HG02938 (cell line): Measurements from ENCODE around the gene SMARCC2.
"Not testable (repeated sequence)": the region's sequence is repeated elsewhere in the genome, so short reads cannot be mapped to it uniquely, and the experiment has no call there.

Source experiments
- ATAC-seq: cut with Tn5 transposase; IDR thresholded peaks from one replicate; pipeline ENCODE4 v1.9.1; 2021; ENCODE audit warnings: mild to moderate bottlenecking, moderate library complexity; ENCODE audit not compliant: unreplicated experiment

SMARCC2 gene

GRCh38 chr12:56126732-56127239 lies 62.5 kb downstream of the SMARCC2 start:
- ATAC-seq, result no peak

GRCh38 chr12:56124133-56124532 lies 65.2 kb downstream of the SMARCC2 start:
- ATAC-seq, result no peak

GRCh38 chr12:56122637-56123036 lies 66.6 kb downstream of the SMARCC2 start:
- no peak for ATAC-seq

- no peak for ATAC-seq
Observed at GRCh38 chr12:56121204-56121870, 67.9 kb downstream of the SMARCC2 start.

GRCh38 chr12:56120158-56120846 lies 69.0 kb downstream of the SMARCC2 start:
- no peak for ATAC-seq

- ATAC-seq, result no peak
Observed at GRCh38 chr12:56119361-56119796, 69.9 kb downstream of the SMARCC2 start.

- ATAC-seq, result no peak
Observed at GRCh38 chr12:56118688-56119357, 70.5 kb downstream of the SMARCC2 start.

- ATAC-seq, result peak; percentile 75
Observed at GRCh38 chr12:56117778-56118687, 71.2 kb downstream of the SMARCC2 start, which contains the start of gene ZC3H10. TSS of gene ZC3H10 (plus strand) at chr12:56118266. CDS start at chr12:56120563, 2,297 bp downstream.

- not testable (repeated sequence) for ATAC-seq
Observed at GRCh38 chr12:56117082-56117706, 72.1 kb downstream of the SMARCC2 start.

GRCh38 chr12:56116267-56117081 lies 72.8 kb downstream of the SMARCC2 start, which contains the start of gene RPL41:
TSS of gene RPL41 (plus strand) at chr12:56116633.
- ATAC-seq, result peak; percentile 37

- ATAC-seq, result no peak
Observed at GRCh38 chr12:56115329-56115728, 74.0 kb downstream of the SMARCC2 start.

GRCh38 chr12:56114084-56114483 lies 75.2 kb downstream of the SMARCC2 start:
- ATAC-seq, result no peak
